Endothelial cell (in vitro differentiated cells): ENCODE measurements around the gene EFTUD2. TPM values are rescaled to one million over a fixed set of nuclear protein-coding genes. Genes with fewer than 3 reads are reported as not detected.

Experiments
- DNase-seq: peaks from one replicate; pipeline ENCODE4 v3.0.0; 2021; ENCODE audit warnings: low spot score
- H3K27ac Mint-ChIP-seq: one replicate; pipeline ENCODE4 v1.8.0; 2021; ENCODE audit warnings: mixed read lengths, inconsistent platforms; ENCODE audit not compliant: unreplicated experiment
- H3K27me3 Mint-ChIP-seq: one replicate; pipeline ENCODE4 v1.8.0; 2021; ENCODE audit warnings: mild to moderate bottlenecking, moderate library complexity, mixed read lengths, inconsistent platforms; ENCODE audit not compliant: unreplicated experiment
- H3K36me3 Mint-ChIP-seq: one replicate; pipeline ENCODE4 v1.8.0; 2021; ENCODE audit warnings: mild to moderate bottlenecking, low read depth, mixed read lengths, inconsistent platforms; ENCODE audit not compliant: unreplicated experiment
- H3K4me1 Mint-ChIP-seq: one replicate; pipeline ENCODE4 v1.8.0; 2021; ENCODE audit warnings: mild to moderate bottlenecking, mixed read lengths, inconsistent platforms; ENCODE audit not compliant: unreplicated experiment
- H3K4me3 Mint-ChIP-seq: one replicate; pipeline ENCODE4 v1.8.0; 2021; ENCODE audit warnings: mild to moderate bottlenecking, mixed read lengths, inconsistent platforms; ENCODE audit not compliant: unreplicated experiment
- H3K9me3 Mint-ChIP-seq: one replicate; pipeline ENCODE4 v1.8.0; 2021; ENCODE audit warnings: mixed read lengths, inconsistent platforms; ENCODE audit not compliant: unreplicated experiment
- CTCF ChIP-seq: fragments of 200-600 bp; sonication (generic); IDR thresholded peaks from one replicate; pipeline ENCODE4 v1.5.0; 2021; ENCODE audit warnings: antibody characterized with exemption; ENCODE audit not compliant: unreplicated experiment
- total RNA-seq: library from RNA; stranded (reverse); fragmentation: NEBNext Ultra II Directional; extraction: Animal tissue kit (Norgen Biotek cat#: 25700); gene quantifications from one replicate; pipeline ENCODE4 v1.2.1, GENCODE V29; 2021; ENCODE audit not compliant: unreplicated experiment

EFTUD2 gene
- total RNA-seq, 1 donor from 2014 or later = 154 TPM

- DNase-seq = no peak
- Mint-ChIP-seq H3K36me3 (peaks cover 46% of the 10 kb centered on the region), H3K9me3 (no peaks in the 10 kb centered on the region), H3K4me1 (no peaks in the 10 kb centered on the region), H3K4me3 (no peak overlapping the region), H3K27ac (no peak overlapping the region), H3K27me3 (no peaks in the 10 kb centered on the region)
- TF ChIP-seq CTCF = no peak
Observed at GRCh38 chr17:44879376-44879775, 19.9 kb downstream of the EFTUD2 start.

GRCh38 chr17:44878627-44879221, 20.5 kb downstream of the EFTUD2 start:
- H3K4me3 Mint-ChIP-seq = no peak overlapping the region
- DNase-seq = peak; percentile 23
- TF ChIP-seq CTCF = peak; percentile 51
- no peaks in the 10 kb centered on the region for H3K4me1 Mint-ChIP-seq
- no peak overlapping the region for H3K27ac Mint-ChIP-seq
- no peaks in the 10 kb centered on the region for H3K9me3 Mint-ChIP-seq
- peaks cover 49% of the 10 kb centered on the region for H3K36me3 Mint-ChIP-seq
- no peaks in the 10 kb centered on the region for H3K27me3 Mint-ChIP-seq

DNA sequence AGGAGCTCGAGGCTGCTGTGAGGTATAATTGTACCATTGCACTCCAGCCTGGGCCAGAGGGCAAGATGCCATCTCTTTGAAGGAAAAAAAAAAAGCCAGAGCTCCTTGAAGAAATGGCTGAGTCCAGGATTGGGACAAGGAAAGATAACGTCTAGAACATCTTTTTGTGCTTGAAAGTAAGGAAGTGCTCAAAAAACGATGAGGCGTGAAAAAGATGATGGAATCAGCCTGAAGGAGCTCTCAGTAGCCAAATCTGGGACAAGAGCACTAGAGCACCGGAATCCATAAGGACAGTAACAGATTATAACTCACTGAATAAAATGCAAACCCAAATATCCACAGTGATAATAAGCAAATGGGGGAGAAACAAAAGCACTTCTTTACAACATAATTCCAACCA, 22.1 kb downstream of the EFTUD2 start:
- Mint-ChIP-seq H3K4me3 (no peak overlapping the region), H3K27me3 (no peaks in the 10 kb centered on the region), H3K36me3 (peaks cover 40% of the 10 kb centered on the region), H3K4me1 (no peaks in the 10 kb centered on the region), H3K27ac (no peak overlapping the region), H3K9me3 (no peaks in the 10 kb centered on the region)
- DNase-seq = no peak
- TF ChIP-seq CTCF = no peak

- no peaks in the 10 kb centered on the region for H3K9me3 Mint-ChIP-seq
- no peak overlapping the region for H3K27ac Mint-ChIP-seq
- no peak for DNase-seq
- peaks cover 39% of the 10 kb centered on the region for H3K36me3 Mint-ChIP-seq
- no peaks in the 10 kb centered on the region for H3K4me1 Mint-ChIP-seq
- H3K27me3 Mint-ChIP-seq = no peaks in the 10 kb centered on the region
- no peak overlapping the region for H3K4me3 Mint-ChIP-seq
- no peak for TF ChIP-seq CTCF
Observed at GRCh38 chr17:44875761-44876160, 23.5 kb downstream of the EFTUD2 start.

DNA sequence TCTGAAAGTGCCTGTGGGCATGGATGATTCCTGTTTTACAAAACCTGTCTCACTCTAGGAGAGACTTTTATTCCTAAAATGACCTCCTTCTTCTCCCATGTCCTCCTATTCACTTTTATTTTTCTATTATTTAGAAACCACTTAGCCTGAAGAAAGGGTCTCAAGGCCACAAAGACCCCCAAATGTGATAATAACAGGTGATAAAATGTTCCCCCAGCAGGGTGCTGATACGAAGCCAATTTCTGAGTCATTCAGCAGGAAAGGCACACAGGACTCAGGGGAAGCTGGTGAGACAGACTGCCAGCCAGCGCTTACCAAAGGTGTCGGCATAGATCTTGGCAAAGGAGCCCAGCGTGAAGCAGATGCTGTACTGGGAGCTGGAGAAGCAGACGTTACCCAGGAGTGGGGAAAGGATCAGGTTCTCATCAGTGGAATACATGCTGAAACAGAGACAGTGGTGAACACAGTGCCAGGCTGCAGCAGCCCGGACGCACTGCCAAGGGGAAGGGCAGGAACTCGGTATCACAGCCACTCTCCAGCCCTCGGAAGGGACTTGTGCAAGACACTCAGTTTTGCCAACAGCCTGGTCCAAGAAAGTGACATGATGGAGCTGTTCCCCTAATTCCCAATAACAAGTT, 27.0 kb downstream of the EFTUD2 start:
- H3K27ac Mint-ChIP-seq = no peak overlapping the region
- DNase-seq = no peak
- H3K27me3 Mint-ChIP-seq = no peaks in the 10 kb centered on the region
- H3K36me3 Mint-ChIP-seq = peaks cover 43% of the 10 kb centered on the region
- no peak for TF ChIP-seq CTCF
- no peak overlapping the region for H3K4me3 Mint-ChIP-seq
- no peaks in the 10 kb centered on the region for H3K9me3 Mint-ChIP-seq
- H3K4me1 Mint-ChIP-seq = no peaks in the 10 kb centered on the region
